Measurements from ENCODE around the gene HECTD2. TPM values are rescaled to one million over a fixed set of nuclear protein-coding genes. Genes with fewer than 3 reads are reported as not detected.

HECTD2 gene
- total RNA-seq, 1 experiment from 2014 or later, result 20.9 TPM

DNA sequence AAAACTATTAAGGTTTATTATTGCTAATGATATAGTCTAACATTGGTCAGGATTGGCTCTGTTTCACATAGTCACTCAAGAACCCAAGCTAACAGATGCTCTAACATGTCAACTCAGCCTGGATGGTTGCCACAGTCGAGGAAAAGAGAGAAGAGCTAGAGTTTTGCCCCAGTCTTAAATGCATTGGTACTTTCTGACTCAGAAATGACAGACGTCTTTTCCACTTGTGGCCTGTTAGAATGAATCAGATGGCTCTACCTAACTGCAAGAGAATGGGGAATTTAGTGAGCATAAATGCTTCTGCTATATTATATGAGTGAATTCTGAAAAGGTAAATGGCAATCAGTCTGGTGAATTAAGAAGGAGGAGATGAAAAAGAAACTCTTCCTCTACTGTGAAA is 13.9 kb downstream of the HECTD2 start:
- BruUV-seq (replicated peaks), result no TSS peak
- Histone ChIP-seq H3K27ac (ENCODE audit: low read depth, low read length, poor library complexity, severe bottlenecking) (no peak overlapping the region), H3K36me3 (ENCODE audit: insufficient read depth, low read length, poor library complexity, severe bottlenecking) (no peaks in the 10 kb centered on the region), H3K4me1 (ENCODE audit: insufficient read depth, low read length, poor library complexity, severe bottlenecking) (peaks cover 26% of the 10 kb centered on the region), H3K4me3 (ENCODE audit: low read depth, low read length, poor library complexity, severe bottlenecking) (no peak overlapping the region), H3K9me3 (ENCODE audit: low read depth, low read length, poor library complexity, severe bottlenecking) (no peaks in the 10 kb centered on the region), H3K27me3 (replicated peaks; ENCODE audit: insufficient read depth, low read depth, low read length, poor library complexity) (no peaks in the 10 kb centered on the region)
- ChIA-PET POLR2A (ENCODE audit: low non-redundant PET) (no interaction called here), CTCF (interaction anchor here (0.8 kb wide), 1 partner anchor 128 kb away, joined by 3 read pairs; no protein-coding TSS in a partner anchor)
- DNase-seq (ENCODE audit: low spot score), result no peak
- intact Hi-C loops (cut with micrococcal nuclease; ENCODE audit: unreplicated experiment), result no loop called here
- TF ChIP-seq EZH2 (IDR thresholded peaks at IDR 0.05; ENCODE audit: borderline replicate concordance, low read depth, low read length, poor library complexity, severe bottlenecking), result no peak
- TF ChIP-seq, protein P1, sequence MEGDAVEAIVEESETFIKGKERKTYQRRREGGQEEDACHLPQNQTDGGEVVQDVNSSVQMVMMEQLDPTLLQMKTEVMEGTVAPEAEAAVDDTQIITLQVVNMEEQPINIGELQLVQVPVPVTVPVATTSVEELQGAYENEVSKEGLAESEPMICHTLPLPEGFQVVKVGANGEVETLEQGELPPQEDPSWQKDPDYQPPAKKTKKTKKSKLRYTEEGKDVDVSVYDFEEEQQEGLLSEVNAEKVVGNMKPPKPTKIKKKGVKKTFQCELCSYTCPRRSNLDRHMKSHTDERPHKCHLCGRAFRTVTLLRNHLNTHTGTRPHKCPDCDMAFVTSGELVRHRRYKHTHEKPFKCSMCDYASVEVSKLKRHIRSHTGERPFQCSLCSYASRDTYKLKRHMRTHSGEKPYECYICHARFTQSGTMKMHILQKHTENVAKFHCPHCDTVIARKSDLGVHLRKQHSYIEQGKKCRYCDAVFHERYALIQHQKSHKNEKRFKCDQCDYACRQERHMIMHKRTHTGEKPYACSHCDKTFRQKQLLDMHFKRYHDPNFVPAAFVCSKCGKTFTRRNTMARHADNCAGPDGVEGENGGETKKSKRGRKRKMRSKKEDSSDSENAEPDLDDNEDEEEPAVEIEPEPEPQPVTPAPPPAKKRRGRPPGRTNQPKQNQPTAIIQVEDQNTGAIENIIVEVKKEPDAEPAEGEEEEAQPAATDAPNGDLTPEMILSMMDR (conservative IDR thresholded peaks at IDR 0.05; ENCODE audit: low read depth, low read length), result no peak

DNA sequence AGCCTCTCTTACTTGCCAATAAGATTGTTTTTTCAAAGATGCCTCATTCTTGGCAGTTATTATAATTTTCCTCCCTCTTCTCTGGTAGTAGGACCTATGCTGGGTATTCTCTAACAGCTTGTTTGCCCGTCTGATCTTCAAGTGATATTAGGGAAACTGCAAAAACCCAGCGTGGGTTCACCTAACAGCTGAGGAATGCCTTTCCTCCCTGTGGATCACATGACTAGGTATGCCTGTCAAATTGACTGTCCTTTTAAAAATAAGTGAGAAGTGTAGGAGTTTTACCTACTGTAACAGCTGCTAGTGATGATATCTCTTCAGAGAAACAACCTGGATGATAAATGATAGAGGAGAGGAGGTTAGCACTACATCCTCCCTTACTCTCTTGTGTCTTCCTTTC is 22.0 kb downstream of the HECTD2 start:
- no peak overlapping the region for H3K4me3 ChIP-seq (ENCODE audit: low read depth, low read length, poor library complexity, severe bottlenecking)
- ChIA-PET POLR2A (ENCODE audit: low non-redundant PET) (no interaction called here), CTCF (no interaction called here)
- intact Hi-C loops (cut with micrococcal nuclease; ENCODE audit: unreplicated experiment), result no loop called here
- TF ChIP-seq, protein P1 (conservative IDR thresholded peaks at IDR 0.05; ENCODE audit: low read depth, low read length), result no peak
- no peak for TF ChIP-seq EZH2 (IDR thresholded peaks at IDR 0.05; ENCODE audit: borderline replicate concordance, low read depth, low read length, poor library complexity, severe bottlenecking)
- DNase-seq (ENCODE audit: low spot score), result no peak
- no peak overlapping the region for H3K27ac ChIP-seq (ENCODE audit: low read depth, low read length, poor library complexity, severe bottlenecking)
- no peaks in the 10 kb centered on the region for H3K36me3 ChIP-seq (ENCODE audit: insufficient read depth, low read length, poor library complexity, severe bottlenecking)
- H3K4me1 ChIP-seq (ENCODE audit: insufficient read depth, low read length, poor library complexity, severe bottlenecking), result no peaks in the 10 kb centered on the region
- H3K27me3 ChIP-seq (replicated peaks; ENCODE audit: insufficient read depth, low read depth, low read length, poor library complexity), result no peaks in the 10 kb centered on the region
- no peaks in the 10 kb centered on the region for H3K9me3 ChIP-seq (ENCODE audit: low read depth, low read length, poor library complexity, severe bottlenecking)
- BruUV-seq (replicated peaks), result no TSS peak

DNA sequence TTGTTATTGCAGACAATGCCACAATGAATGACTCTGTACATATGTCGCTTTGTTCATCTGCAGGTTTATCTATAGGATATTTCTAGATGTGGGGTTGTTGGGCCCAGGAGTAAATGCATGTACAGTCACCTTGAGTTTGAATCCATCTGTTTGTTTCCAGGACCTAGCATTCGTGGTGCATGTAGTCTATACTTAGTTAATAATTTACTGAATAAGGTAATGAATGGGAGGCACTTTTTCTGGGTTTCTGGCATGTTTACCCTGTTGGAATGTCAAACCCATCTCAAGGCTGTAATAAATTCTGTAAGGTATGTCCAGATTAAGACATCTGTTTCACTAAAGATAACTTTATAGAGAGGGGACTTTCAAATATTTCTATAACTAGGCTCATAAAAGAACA is 23.5 kb downstream of the HECTD2 start:
- Histone ChIP-seq H3K4me1 (ENCODE audit: insufficient read depth, low read length, poor library complexity, severe bottlenecking) (no peaks in the 10 kb centered on the region), H3K4me3 (ENCODE audit: low read depth, low read length, poor library complexity, severe bottlenecking) (no peak overlapping the region), H3K9me3 (ENCODE audit: low read depth, low read length, poor library complexity, severe bottlenecking) (no peaks in the 10 kb centered on the region), H3K27ac (ENCODE audit: low read depth, low read length, poor library complexity, severe bottlenecking) (no peak overlapping the region), H3K27me3 (replicated peaks; ENCODE audit: insufficient read depth, low read depth, low read length, poor library complexity) (no peaks in the 10 kb centered on the region), H3K36me3 (ENCODE audit: insufficient read depth, low read length, poor library complexity, severe bottlenecking) (no peaks in the 10 kb centered on the region)
- POLR2A ChIA-PET (ENCODE audit: low non-redundant PET), result no interaction called here
- no TSS peak for BruUV-seq (replicated peaks)
- no peak for TF ChIP-seq EZH2 (IDR thresholded peaks at IDR 0.05; ENCODE audit: borderline replicate concordance, low read depth, low read length, poor library complexity, severe bottlenecking)
- TF ChIP-seq, protein P1 (conservative IDR thresholded peaks at IDR 0.05; ENCODE audit: low read depth, low read length), result no peak
- DNase-seq (ENCODE audit: low spot score), result no peak
- CTCF ChIA-PET, result no interaction called here
- intact Hi-C loops (cut with micrococcal nuclease; ENCODE audit: unreplicated experiment), result no loop called here

Measured in A673 (cell line).